GM19193 (cell line): ENCODE results near the gene EPS8.

Source experiments
- POLR2A ChIP-seq: IDR thresholded peaks from 4 replicates; pipeline ENCODE4 v1.6.1; 2011; ENCODE audit not compliant: insufficient read depth, insufficient read length; ENCODE audit errors: extremely low read depth

Gene EPS8

DNA sequence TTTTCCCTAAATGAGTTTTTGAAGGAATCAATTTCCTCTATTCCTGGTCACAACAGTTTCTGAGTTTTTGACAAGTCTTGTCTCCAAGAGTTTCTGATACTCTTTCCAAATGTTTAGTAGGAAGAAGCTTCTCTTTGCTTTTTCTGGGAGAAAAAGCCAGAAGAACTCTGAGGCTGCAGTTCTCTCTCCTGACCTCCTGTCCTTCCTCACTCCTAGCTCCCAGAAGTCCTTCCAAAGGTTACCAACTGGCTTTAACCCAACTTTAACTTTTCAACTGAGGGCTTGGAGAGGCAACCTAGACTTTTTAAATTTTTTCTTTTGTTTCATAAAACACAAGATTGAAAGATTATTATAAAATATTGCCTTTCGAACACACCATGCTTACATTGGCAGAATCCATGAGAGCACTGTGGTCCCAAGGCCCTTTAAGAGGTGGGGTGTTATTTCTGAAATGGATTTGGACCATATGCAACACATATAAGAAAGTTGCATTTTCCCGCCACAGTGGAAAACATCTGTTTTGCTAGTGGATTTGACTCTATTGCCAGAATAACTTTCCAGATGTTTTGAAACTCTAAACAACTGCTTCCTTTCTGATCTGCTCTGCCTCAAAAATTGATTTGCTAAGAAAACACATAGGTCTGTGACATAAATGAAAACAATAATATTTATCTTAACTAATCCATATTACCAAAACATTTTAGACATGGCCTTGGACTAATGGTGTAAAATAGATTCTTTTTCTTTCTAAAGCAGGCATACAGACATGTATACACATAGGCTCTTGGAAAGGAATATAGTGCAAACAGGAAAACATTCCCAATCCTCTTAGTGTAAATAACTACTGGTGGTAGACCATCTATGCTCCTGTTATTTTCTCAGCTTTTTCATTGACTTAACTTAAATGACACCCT lies 22.3 kb upstream of the EPS8 start:
- TF ChIP-seq POLR2A = no peak

DNA sequence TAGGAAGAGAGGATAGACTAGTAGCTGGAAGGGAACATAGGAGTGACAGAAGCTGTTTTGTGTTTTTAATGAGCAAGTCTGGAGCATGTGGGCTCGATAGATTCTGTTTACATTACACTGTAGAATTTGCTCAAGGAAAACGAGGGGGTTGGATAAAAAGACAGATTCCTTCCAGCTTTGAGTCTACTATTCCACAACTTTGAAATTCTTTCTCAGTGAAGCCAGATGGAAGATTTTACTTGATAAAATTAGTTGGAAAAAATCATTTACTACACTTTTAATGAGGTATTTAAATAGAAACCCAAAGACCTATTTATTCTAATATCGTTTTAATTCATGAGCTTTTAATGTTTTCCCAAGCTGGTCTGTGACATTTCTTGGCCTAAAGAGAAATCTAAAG lies 19.5 kb upstream of the EPS8 start:
- TF ChIP-seq POLR2A = no peak

DNA sequence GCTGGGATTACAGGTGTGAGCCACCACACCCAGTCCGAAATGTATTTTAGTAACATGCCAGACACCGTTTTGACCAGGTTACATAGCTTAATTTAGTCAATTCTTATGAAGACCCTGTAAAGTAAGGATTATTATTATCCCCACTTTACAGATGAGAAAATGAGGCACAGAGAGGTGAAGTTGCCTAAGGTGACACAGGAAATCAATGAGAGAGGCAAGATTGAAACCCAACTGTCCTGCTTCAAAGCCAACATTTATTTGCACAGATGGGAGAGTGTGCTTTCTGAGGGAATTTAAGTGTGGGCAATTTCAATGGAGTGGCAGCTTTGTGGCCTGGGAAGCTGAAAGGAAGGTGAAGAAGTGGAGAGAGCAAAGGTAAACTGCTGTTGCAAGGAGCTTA lies 19.1 kb upstream of the EPS8 start:
- no peak for TF ChIP-seq POLR2A

DNA sequence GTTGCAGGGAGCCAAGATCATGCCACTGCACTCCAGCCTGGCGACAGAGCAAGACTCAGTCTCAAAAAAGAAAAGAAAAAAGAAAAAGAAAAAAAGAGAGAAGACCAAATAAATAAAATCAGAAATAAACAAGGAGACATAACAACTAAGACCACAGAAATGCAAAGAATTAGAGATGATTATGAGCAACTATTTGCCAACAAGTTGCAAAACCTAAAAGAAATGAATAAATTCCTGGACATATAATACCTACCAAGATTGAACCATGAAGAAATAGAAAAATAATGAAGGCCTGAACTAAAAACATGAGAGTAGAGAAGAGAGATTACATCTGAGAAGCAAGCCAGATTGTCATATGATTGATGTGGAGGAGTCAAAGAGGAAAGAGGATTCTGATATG lies 17.6 kb upstream of the EPS8 start:
- no peak for TF ChIP-seq POLR2A

DNA sequence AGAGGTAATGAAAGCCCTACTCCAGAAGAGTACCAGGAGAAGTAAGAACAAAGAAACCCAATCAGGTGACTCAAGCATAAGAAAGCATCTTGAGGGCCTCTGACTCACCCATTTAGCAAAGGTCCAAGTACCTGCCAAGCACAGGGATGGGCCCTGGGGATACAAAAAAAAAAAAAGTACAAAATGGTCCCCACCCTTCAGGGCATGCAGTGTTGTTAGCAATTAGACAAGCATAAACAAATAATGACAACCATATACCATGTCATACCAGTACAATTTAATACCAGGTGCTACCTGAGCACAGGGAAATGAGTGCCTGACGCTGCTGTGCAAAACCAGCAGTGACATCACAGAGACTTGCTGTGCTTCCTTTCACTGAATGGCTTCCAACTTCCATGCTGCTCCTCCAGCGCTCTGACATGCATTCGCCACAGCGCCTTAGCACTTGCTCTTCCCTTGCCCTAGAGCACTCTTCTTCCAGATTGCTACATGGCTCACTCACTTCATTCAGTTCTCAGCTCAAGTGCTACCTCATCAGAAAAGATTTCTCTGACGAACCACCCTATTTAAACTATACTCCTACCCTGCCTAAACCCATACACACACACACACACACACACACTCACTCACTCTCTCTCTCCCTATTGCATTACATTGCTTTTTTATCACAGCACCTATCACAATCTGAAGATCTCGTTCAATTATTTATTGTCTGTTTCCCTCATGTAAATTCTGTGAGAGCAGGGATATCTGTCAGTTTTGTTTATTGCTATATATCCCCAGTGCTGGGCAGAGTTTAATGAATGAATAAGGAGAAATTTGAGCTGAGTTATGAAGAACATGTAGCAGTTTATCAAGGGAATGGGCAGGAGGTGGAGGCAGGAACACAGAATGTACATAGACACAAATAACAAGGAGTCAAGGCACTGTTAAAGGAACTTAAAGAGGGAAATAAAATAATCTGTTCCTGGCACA lies 12.9 kb upstream of the EPS8 start:
- TF ChIP-seq POLR2A = no peak

DNA sequence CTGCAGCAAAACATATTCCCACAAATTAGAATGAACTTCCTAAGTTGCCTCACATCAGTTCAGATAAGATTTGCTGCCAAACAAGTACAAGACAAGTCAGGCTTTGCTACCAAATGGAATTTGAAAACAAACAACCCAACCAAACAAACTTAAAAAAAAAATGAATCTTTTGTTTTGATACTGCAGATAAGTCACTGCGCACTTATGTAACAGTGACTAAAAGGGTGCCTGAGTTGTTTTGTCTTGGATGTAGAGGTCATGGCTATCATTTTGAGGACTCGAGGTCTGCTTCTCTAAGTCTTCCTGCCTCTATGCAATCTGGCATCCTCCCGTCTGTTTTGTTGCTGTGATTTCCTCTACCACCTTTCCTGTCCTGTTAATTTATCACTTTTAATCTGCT lies 11.1 kb upstream of the EPS8 start:
- TF ChIP-seq POLR2A = no peak

DNA sequence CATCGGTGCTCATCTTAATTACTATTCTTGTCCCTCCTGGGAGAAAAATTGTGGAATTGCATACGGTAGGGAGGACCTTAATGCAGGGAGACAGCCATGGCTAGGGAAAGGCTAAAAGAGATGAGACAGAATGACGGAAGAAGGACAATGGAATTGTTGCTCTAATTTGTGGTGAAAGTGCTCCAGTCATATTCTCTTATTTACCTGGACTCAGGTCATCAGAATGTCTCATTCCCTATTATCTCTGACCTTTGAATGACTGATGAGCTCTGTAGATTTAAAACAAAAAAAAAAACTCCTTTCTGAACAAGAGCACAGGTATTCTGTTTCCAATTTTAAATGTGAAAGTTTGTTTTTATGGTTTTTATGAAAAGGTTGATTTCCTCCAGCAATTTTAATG lies 8.6 kb upstream of the EPS8 start:
- TF ChIP-seq POLR2A = no peak

DNA sequence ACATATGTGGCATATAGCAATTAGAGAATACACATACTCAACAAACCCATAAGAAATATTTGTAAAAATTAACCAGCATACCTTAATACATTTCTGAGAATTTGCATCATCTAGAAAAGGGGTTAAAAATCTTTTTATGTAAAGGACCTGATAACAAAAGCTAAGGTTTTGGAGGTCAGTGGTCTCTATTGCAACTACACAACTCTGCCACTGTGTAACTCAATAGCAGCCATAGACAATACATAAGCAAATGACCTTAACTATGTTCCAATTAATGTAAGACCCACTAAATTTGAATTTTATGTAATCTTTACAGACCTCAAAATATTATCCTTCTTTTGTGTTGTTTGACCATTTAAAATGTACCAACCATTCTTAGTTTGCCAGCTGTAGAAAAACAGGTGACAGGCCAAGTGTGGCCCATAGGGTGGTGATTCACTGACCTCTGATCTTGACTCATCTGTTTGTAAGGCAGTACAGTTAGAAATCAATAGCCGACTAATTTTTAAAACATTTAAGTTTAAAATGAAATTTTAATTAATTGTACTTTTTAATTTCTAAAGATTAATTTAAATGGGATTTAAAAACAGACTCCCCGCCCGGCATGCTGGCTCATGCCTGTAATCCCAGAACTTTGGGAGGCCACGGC lies 7.4 kb upstream of the EPS8 start:
- TF ChIP-seq POLR2A = no peak

DNA sequence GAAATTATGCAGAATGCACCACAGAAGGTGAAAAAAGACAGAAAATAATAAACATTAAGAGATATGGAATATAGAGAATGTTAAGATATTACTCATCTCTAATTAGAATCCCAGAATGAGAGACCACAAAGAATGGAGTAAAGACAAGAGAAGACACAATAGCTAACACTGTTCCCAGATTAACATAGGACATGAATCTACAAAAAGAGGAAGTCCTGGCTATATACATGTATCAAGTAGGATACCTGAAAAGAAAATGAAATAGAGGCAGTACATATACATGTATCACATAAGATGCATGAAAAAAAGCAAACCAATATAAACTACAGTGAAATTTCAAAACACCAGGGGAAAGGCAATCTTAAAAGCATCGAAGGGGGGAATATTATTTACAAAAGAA lies 5.6 kb upstream of the EPS8 start:
- TF ChIP-seq POLR2A = no peak

DNA sequence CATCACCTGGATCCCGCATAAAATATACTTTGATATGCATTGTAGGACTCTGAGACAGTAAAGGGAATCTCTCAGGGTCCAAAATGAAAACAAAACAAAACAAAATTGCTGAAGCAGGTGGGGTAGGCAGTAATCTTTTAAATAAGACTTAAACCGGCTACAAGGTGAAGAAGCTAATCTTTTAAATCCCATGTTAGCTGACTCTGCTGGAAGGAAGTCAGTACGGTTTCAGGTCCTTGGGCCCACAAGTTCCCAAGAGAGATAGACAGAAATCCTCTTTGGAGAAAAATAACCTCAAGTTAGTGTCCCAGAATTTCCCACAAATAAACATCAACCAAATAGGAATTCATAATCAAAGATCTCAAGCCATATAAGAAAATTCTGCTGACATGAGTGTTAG lies 5.0 kb upstream of the EPS8 start:
- no peak for TF ChIP-seq POLR2A

DNA sequence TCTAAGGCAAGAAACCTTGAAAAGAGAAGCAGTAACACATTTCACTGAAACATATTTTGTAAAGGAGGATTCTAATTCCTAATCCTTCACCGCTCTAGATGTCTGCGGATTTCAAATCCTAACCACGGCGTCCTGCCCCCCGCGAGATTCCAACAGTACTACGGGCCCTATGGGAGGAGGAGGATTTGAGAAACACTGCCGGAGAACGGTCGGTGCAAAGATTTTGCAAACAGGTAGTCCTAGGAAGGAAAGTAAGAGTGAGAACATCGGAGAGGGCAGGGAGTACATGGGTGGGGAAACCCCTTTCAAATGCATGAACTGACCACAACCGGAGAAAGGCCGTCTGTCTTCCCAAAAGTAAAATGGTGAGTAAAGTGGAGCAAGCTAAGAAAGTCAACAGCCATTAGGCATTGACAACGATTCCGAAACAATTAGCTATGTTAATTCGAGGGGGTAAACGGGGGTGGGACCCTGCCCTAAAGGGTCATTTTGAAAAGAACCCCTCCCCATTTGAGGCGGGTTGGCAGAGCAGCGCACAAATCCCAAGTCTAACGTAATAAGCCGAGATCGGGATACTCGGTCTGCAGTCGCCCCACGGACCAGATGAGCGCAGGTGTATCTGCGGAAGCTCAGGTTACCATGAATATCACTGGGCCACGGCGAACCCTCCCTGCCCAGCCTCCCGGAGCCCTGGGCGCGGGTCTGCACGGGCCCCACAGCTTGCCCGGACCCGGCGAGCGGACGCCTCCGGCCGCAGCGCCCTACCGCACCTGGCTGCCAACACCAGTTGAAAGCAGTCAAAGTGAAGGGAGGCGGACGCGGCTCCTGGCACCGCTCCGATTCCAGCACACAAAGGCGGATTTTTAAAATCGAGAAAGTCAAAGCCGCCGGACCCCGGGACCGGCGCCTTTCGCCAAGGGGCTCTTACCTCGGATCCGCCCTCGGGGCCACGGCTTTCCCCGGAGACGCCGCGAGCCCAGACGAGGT lies 662 bp downstream of the EPS8 start:
- TF ChIP-seq POLR2A = no peak

DNA sequence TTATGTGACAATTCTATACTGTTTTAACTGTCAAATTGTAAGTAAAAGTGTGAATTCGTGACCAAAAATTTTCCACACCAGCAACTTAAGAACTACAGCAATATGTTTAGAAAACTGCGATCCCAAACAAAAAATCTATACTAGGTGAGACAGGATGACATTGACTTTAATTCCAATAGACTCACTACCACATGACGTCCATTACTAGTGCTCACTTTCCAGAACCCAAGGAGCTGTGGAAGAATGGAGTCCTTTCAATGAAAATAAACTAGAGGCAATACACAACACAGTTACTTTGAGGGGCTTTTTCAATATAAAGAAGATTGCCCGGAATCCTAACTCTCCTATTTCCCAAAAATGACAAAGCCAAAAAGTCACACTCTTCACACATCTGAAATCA lies 1.4 kb downstream of the EPS8 start:
- no peak for TF ChIP-seq POLR2A

DNA sequence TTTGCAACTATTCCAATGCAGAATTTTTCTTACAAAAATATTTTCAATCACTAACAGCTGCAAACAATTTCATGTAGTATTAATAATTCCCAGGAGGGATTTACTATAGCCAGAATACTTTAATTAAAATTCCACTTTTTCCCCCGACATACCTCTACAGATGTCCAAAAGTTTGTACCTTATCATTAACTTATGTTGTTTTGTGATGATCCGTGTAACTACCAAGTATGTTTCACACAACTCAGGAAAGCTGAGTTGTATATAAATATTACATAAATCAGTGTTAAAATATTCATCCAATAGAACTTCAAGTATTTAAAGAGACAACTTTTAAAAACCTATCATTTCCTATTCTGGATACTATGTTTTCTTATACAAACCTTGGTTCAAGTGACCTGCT lies 2.4 kb downstream of the EPS8 start:
- TF ChIP-seq POLR2A = no peak

DNA sequence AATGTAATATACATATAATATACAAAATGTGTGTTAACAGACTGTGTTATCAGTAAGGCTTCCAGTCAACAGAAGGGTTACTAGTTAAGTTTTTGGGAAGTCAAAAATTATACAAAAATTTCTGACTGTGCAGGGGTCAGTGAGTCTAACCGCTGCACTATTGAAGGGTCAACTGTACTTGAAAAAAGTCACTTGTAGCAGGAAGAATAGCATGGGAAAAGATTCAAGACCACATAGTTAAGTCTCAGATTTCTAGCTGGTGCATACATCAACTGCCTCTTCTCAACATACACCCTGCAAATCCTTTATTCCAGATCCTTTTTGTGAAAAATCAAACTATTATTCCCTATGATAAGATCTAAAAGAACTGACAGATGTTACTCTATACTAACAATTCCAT lies 5.9 kb downstream of the EPS8 start:
- no peak for TF ChIP-seq POLR2A
